ENCODE results near the gene CTDSP1. TPM values are rescaled to one million over a fixed set of nuclear protein-coding genes. Genes with fewer than 3 reads are reported as not detected.

CTDSP1 gene
- total RNA-seq, 6 experiments from 2014 or later: 55.1 to 95.9 (median 75.6) TPM

- 48% methylated on average over 3 of the region's 16 CpGs for WGBS (ENCODE audit: insufficient coverage, low coverage, low lambda C conversion rate, missing lambda C conversion rate)
- Histone ChIP-seq H3K4me3 (no peak overlapping the region), H3K4me1 (peaks cover 0 to 45% (median 22%) of the 10 kb centered on the region in 4 donors), H3K27me3 (no peaks in the 10 kb centered on the region), H3K27ac (peak overlapping the region in 1 of 3 donors; percentile 29), H3K36me3 (peaks cover 0 to 37% (median 16%) of the 10 kb centered on the region in 4 donors), H3K9me3 (no peaks in the 10 kb centered on the region)
- intact Hi-C loops (cut with DNase I): loop anchor here (5.0 to 10.0 kb wide), 3 partner anchors 60 to 250 kb away; partner anchors contain the start of genes BCS1L (in 1 of the 2) and ZNF142 (in 1 of the 2)
- DNase-seq (no peak), ATAC-seq (no peak)
- no peak for TF ChIP-seq POLR2A (IDR thresholded peaks at IDR 0.05)
- TF ChIP-seq, protein P1, sequence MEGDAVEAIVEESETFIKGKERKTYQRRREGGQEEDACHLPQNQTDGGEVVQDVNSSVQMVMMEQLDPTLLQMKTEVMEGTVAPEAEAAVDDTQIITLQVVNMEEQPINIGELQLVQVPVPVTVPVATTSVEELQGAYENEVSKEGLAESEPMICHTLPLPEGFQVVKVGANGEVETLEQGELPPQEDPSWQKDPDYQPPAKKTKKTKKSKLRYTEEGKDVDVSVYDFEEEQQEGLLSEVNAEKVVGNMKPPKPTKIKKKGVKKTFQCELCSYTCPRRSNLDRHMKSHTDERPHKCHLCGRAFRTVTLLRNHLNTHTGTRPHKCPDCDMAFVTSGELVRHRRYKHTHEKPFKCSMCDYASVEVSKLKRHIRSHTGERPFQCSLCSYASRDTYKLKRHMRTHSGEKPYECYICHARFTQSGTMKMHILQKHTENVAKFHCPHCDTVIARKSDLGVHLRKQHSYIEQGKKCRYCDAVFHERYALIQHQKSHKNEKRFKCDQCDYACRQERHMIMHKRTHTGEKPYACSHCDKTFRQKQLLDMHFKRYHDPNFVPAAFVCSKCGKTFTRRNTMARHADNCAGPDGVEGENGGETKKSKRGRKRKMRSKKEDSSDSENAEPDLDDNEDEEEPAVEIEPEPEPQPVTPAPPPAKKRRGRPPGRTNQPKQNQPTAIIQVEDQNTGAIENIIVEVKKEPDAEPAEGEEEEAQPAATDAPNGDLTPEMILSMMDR (IDR thresholded peaks at IDR 0.05): no peak
Observed at GRCh38 chr2:218404351-218405085, 4.8 kb downstream of the CTDSP1 start.

GRCh38 chr2:218405086-218405745 is 5.5 kb downstream of the CTDSP1 start:
- peaks cover 0 to 37% (median 16%) of the 10 kb centered on the region in 4 donors for H3K36me3 ChIP-seq
- DNase-seq (peak in 1 of 3 donors; percentile 59), ATAC-seq (no peak)
- no peaks in the 10 kb centered on the region for H3K9me3 ChIP-seq
- H3K27ac ChIP-seq: peak overlapping the region; percentile 34 to 80 (median 71)
- peaks cover 0 to 45% (median 22%) of the 10 kb centered on the region in 4 donors for H3K4me1 ChIP-seq
- WGBS (ENCODE audit: insufficient coverage, low coverage, low lambda C conversion rate, missing lambda C conversion rate): 33% methylated on average over 7 of the region's 8 CpGs
- no peak for TF ChIP-seq POLR2A (IDR thresholded peaks at IDR 0.05)
- TF ChIP-seq, protein P1 (IDR thresholded peaks at IDR 0.05): no peak
- intact Hi-C loops (cut with DNase I): loop anchor here (5.0 to 10.0 kb wide), 3 partner anchors 60 to 250 kb away; partner anchors contain the start of genes BCS1L (in 1 of the 2) and ZNF142 (in 1 of the 2)
- no peaks in the 10 kb centered on the region for H3K27me3 ChIP-seq
- H3K4me3 ChIP-seq: peak overlapping the region in 2 of 3 donors; percentile 32 to 41

GRCh38 chr2:218405746-218406208 is 6.1 kb downstream of the CTDSP1 start:
- ATAC-seq (no peak), DNase-seq (peak in 1 of 3 donors; percentile 64)
- Histone ChIP-seq H3K9me3 (no peaks in the 10 kb centered on the region), H3K4me3 (peak overlapping the region in 2 of 3 donors; percentile 32 to 41), H3K36me3 (peaks cover 0 to 37% (median 16%) of the 10 kb centered on the region in 4 donors), H3K27me3 (no peaks in the 10 kb centered on the region), H3K4me1 (peaks cover 0 to 45% (median 22%) of the 10 kb centered on the region in 4 donors), H3K27ac (peak overlapping the region; percentile 34 to 80 (median 71))
- intact Hi-C loops (cut with DNase I): loop anchor here (5.0 to 10.0 kb wide), 3 partner anchors 59 to 249 kb away; partner anchors contain the start of genes BCS1L (in 1 of the 2) and ZNF142 (in 1 of the 2)
- WGBS (ENCODE audit: insufficient coverage, low coverage, low lambda C conversion rate, missing lambda C conversion rate): 0% methylated on average over 4 of the region's 15 CpGs
- TF ChIP-seq POLR2A (IDR thresholded peaks at IDR 0.05): no peak
- TF ChIP-seq, protein P1 (IDR thresholded peaks at IDR 0.05): no peak

GRCh38 chr2:218406209-218406948 is 6.7 kb downstream of the CTDSP1 start:
- peak; percentile 56 for TF ChIP-seq POLR2A (IDR thresholded peaks at IDR 0.05)
- TF ChIP-seq, protein P1 (IDR thresholded peaks at IDR 0.05): peak; percentile 79 to 83 (median 81)
- H3K4me3 ChIP-seq: peak overlapping the region; percentile 40 to 56 (median 53)
- H3K27ac ChIP-seq: peak overlapping the region; percentile 77 to 82 (median 79)
- H3K9me3 ChIP-seq: no peaks in the 10 kb centered on the region
- H3K4me1 ChIP-seq: peaks cover 0 to 44% (median 21%) of the 10 kb centered on the region in 4 donors
- intact Hi-C loops (cut with DNase I): loop anchor here (5.0 to 10.0 kb wide), 3 partner anchors 58 to 248 kb away; partner anchors contain the start of genes BCS1L (in 1 of the 2) and ZNF142 (in 1 of the 2)
- 0% methylated on average over 9 of the region's 56 CpGs for WGBS (ENCODE audit: insufficient coverage, low coverage, low lambda C conversion rate, missing lambda C conversion rate)
- ATAC-seq (peak; percentile 85 to 94 (median 88)), DNase-seq (peak; percentile 98 to 99 (median 99))
- H3K36me3 ChIP-seq: peaks cover 0 to 37% (median 16%) of the 10 kb centered on the region in 4 donors
- H3K27me3 ChIP-seq: no peaks in the 10 kb centered on the region

All from right lobe of liver (tissue), 6 donors.